Sigmoid colon (tissue), 7 donors: ENCODE results near the gene GABBR1. TPM values are rescaled to one million over a fixed set of nuclear protein-coding genes. Genes with fewer than 3 reads are reported as not detected.

Source experiments
- DNase-seq: peaks from one replicate; pipeline ENCODE4 v3.0.0-alpha.2; 2019
- H3K27ac ChIP-seq, 4 donors: fragments of 200-600 bp; sonication (generic); one replicate each; pipeline ENCODE4 v1.5.1; 2016 to 2019; ENCODE audit warnings: mild to moderate bottlenecking in 1 of 4
- H3K27me3 ChIP-seq, 3 donors: fragments of 200-600 bp; sonication (generic); one replicate each; pipeline ENCODE4 v1.5.1; 2019; ENCODE audit warnings: mild to moderate bottlenecking in 1 of 3
- H3K36me3 ChIP-seq, 4 donors: fragments of 200-600 bp; sonication (generic); one replicate each; pipeline ENCODE4 v1.5.1; 2016 to 2019
- H3K4me1 ChIP-seq, 4 donors: fragments of 200-600 bp; sonication (generic); one replicate each; pipeline ENCODE4 v1.5.1; 2017 to 2019
- H3K4me3 ChIP-seq, 4 donors: fragments of 200-600 bp; sonication (generic); one replicate each; pipeline ENCODE4 v1.5.1; 2017 to 2019; ENCODE audit warnings: mild to moderate bottlenecking in 2 of 4, moderate library complexity in 1 of 4
- H3K9me3 ChIP-seq, 4 donors: fragments of 200-600 bp in 3 of 4; sonication (generic) in 3 of 4; one replicate each; pipeline versions ENCODE4 v1.5.1 to v1.6.1; 2013 to 2019
- CTCF ChIP-seq, 4 experiments: fragments of 450-650 bp in 3 of 4; fragments of 200-600 bp in 1 of 4; IDR thresholded peaks; one replicate each; pipeline ENCODE4 v1.5.1; 2016 to 2019; ENCODE audit warnings: antibody characterized with exemption in 4 of 4, mild to moderate bottlenecking in 3 of 4, moderate library complexity in 2 of 4
- EP300 ChIP-seq, 4 donors: sonication (generic); formaldehyde crosslinking; IDR thresholded peaks; one replicate each; pipeline ENCODE4 v1.6.1; 2017; ENCODE audit warnings: antibody characterized with exemption in 4 of 4
- POLR2A ChIP-seq, 2 donors: fragments of 450-650 bp; IDR thresholded peaks; one replicate each; pipeline ENCODE4 v1.6.1; 2016; ENCODE audit warnings: antibody characterized with exemption in 2 of 2, mild to moderate bottlenecking in 2 of 2, moderate library complexity in 2 of 2
- POLR2AphosphoS5 ChIP-seq, 4 donors: sonication (generic); formaldehyde crosslinking; IDR thresholded peaks; one replicate each; pipeline ENCODE4 v1.6.1; 2017; ENCODE audit warnings: antibody characterized with exemption in 4 of 4
- WGBS, 2 donors: extraction: QIAGEN DNeasy Blood & Tissue Kit; methylation state at CpG; one replicate each; pipeline ENCODE4 v1.1.7; 2013; 5-methylcytosine and 5-hydroxymethylcytosine counted together
- intact Hi-C: fragments of 100-400 bp; cut with DNase I; formaldehyde crosslinking; loops from one replicate; pipeline ENCODE4 v1.15.1; 2023
- polyA plus RNA-seq, 3 donors: library from polyadenylated mRNA; stranded (reverse); fragments of 200-250 nt; gene quantifications; one replicate each; pipeline ENCODE4 v1.2.3, GENCODE V29; 2013
- total RNA-seq, 4 donors: library from RNA; depleted of rRNA; stranded (reverse); fragments of >200 nt; gene quantifications; one replicate each; pipeline ENCODE4 v1.1.0, GENCODE V29; 2016
- donor health status: healthy with polysubstance abuse.
- donor health status: Bipolar disorder and iron deficiency.
- donor health status: healthy.

Gene GABBR1
- total and polyA plus RNA-seq, 7 donors: 0.92 to 73.9 (median 26.5) TPM

GRCh38 chr6:29619578-29620160, 13.3 kb downstream of the GABBR1 start:
- TF ChIP-seq EP300 (IDR thresholded peaks at IDR 0.05) (no peak), CTCF (IDR thresholded peaks at IDR 0.05) (no peak), POLR2A (IDR thresholded peaks at IDR 0.05) (no peak), POLR2AphosphoS5 (IDR thresholded peaks at IDR 0.05) (no peak)
- Histone ChIP-seq H3K9me3 (no peaks in the 10 kb centered on the region), H3K4me1 (no peaks in the 10 kb centered on the region), H3K4me3 (no peak overlapping the region), H3K36me3 (peaks cover 0 to 81% (median 21%) of the 10 kb centered on the region in 4 donors), H3K27me3 (no peaks in the 10 kb centered on the region), H3K27ac (no peak overlapping the region)
- WGBS, 2 donors: 83 to 89% methylated on average over 1 of the region's 1 CpG
- intact Hi-C loops: loop anchor here (10.0 kb wide), 1 partner anchor 445 kb away; the partner anchor contains the start of genes POLR1H and PPP1R11
- DNase-seq: no peak

- intact Hi-C loops: no loop called here
- peaks cover 0 to 86% (median 28%) of the 10 kb centered on the region in 4 donors for H3K36me3 ChIP-seq
- DNase-seq: no peak
- WGBS, 2 donors: 93 to 94% methylated on average over 8 of the region's 8 CpGs
- H3K27ac ChIP-seq: no peak overlapping the region
- no peaks in the 10 kb centered on the region for H3K27me3 ChIP-seq
- no peak for TF ChIP-seq EP300 (IDR thresholded peaks at IDR 0.05)
- no peak for TF ChIP-seq POLR2AphosphoS5 (IDR thresholded peaks at IDR 0.05)
- TF ChIP-seq CTCF (IDR thresholded peaks at IDR 0.05): no peak
- no peak for TF ChIP-seq POLR2A (IDR thresholded peaks at IDR 0.05)
- H3K9me3 ChIP-seq: no peaks in the 10 kb centered on the region
- H3K4me3 ChIP-seq: no peak overlapping the region
- H3K4me1 ChIP-seq: no peaks in the 10 kb centered on the region
Measured at GRCh38 chr6:29617782-29618554, 15.0 kb downstream of the GABBR1 start.

GRCh38 chr6:29611426-29611825, 21.6 kb downstream of the GABBR1 start:
- Histone ChIP-seq H3K27me3 (no peaks in the 10 kb centered on the region), H3K27ac (no peak overlapping the region), H3K36me3 (peaks cover 12 to 91% (median 48%) of the 10 kb centered on the region in 4 donors), H3K4me1 (no peaks in the 10 kb centered on the region), H3K9me3 (no peaks in the 10 kb centered on the region), H3K4me3 (no peak overlapping the region)
- DNase-seq: no peak
- intact Hi-C loops: no loop called here
- TF ChIP-seq POLR2A (IDR thresholded peaks at IDR 0.05): no peak
- no peak for TF ChIP-seq CTCF (IDR thresholded peaks at IDR 0.05)
- TF ChIP-seq POLR2AphosphoS5 (IDR thresholded peaks at IDR 0.05): no peak
- no peak for TF ChIP-seq EP300 (IDR thresholded peaks at IDR 0.05)
- 90% methylated on average over 4 of the region's 4 CpGs for WGBS, 2 donors

- Histone ChIP-seq H3K4me1 (no peaks in the 10 kb centered on the region), H3K9me3 (no peaks in the 10 kb centered on the region), H3K36me3 (peaks cover 14 to 91% (median 53%) of the 10 kb centered on the region in 4 donors), H3K27me3 (no peaks in the 10 kb centered on the region), H3K4me3 (no peak overlapping the region), H3K27ac (no peak overlapping the region)
- TF ChIP-seq EP300 (IDR thresholded peaks at IDR 0.05): no peak
- WGBS, 2 donors: 89 to 94% methylated on average over 4 of the region's 4 CpGs
- DNase-seq: no peak
- intact Hi-C loops: no loop called here
Measured at GRCh38 chr6:29610540-29610939, 22.4 kb downstream of the GABBR1 start.

- H3K27ac ChIP-seq: no peak overlapping the region
- no peaks in the 10 kb centered on the region for H3K27me3 ChIP-seq
- TF ChIP-seq EP300 (IDR thresholded peaks at IDR 0.05) (no peak), POLR2A (IDR thresholded peaks at IDR 0.05) (no peak), CTCF (IDR thresholded peaks at IDR 0.05) (no peak), POLR2AphosphoS5 (IDR thresholded peaks at IDR 0.05) (no peak)
- H3K9me3 ChIP-seq: no peaks in the 10 kb centered on the region
- H3K4me3 ChIP-seq: no peak overlapping the region
- peaks cover 26 to 99% (median 61%) of the 10 kb centered on the region in 4 donors for H3K36me3 ChIP-seq
- DNase-seq: no peak
- intact Hi-C loops: no loop called here
- H3K4me1 ChIP-seq: no peaks in the 10 kb centered on the region
Measured at GRCh38 chr6:29608131-29608530, 24.9 kb downstream of the GABBR1 start.
